ENCODE results near the gene RPUSD2.

Gene RPUSD2

GRCh38 chr15:40548610-40549009 is 20.5 kb upstream of the RPUSD2 start:
- H2AK5ac ChIP-seq (ENCODE audit: low read length), result no peak overlapping the region
- no peak overlapping the region for H3K18ac ChIP-seq (ENCODE audit: low read length)
- H3K27ac ChIP-seq (ENCODE audit: low read depth, low read length), result no peak overlapping the region
- WGBS (ENCODE audit: extremely low coverage, insufficient coverage, low lambda C conversion rate), result no CpG with 5 or more reads among the region's 2 CpGs
- DNase-seq, result no peak
- H3K56ac ChIP-seq (ENCODE audit: low read length), result no peak overlapping the region
- no peak overlapping the region for H2BK5ac ChIP-seq (ENCODE audit: low read length)
- no peak overlapping the region for H3K23ac ChIP-seq (ENCODE audit: low read length)
- H3K79me2 ChIP-seq (ENCODE audit: control insufficient read depth, insufficient read depth, low read length), result no peaks in the 10 kb centered on the region
- H4K5ac ChIP-seq (ENCODE audit: low read length), result no peak overlapping the region
- H2BK15ac ChIP-seq (replicated peaks; ENCODE audit: low read depth), result no peak overlapping the region
- H3K27me3 ChIP-seq (ENCODE audit: insufficient read depth, low read length, poor library complexity), result no peaks in the 10 kb centered on the region
- no peak overlapping the region for H3K4me3 ChIP-seq (ENCODE audit: low read length)
- no peaks in the 10 kb centered on the region for H3K79me1 ChIP-seq (ENCODE audit: low read length)
- no peaks in the 10 kb centered on the region for H3K4me1 ChIP-seq (ENCODE audit: control insufficient read depth, low read depth, low read length)
- H3K36me3 ChIP-seq (ENCODE audit: control insufficient read depth, insufficient read depth, low read length), result no peaks in the 10 kb centered on the region
- no peak overlapping the region for H3K4me2 ChIP-seq (ENCODE audit: low read length)
- H3K4ac ChIP-seq (ENCODE audit: low read depth, low read length), result no peak overlapping the region
- no peak overlapping the region for H2BK120ac ChIP-seq (ENCODE audit: low read depth, low read length)
- no peak overlapping the region for H3K9ac ChIP-seq (ENCODE audit: low read length)
- no peak overlapping the region for H4K8ac ChIP-seq (ENCODE audit: low read depth, low read length)

- Histone ChIP-seq H2AK5ac (ENCODE audit: low read length) (no peak overlapping the region), H3K79me1 (ENCODE audit: low read length) (no peaks in the 10 kb centered on the region), H3K9ac (ENCODE audit: low read length) (no peak overlapping the region), H2BK15ac (replicated peaks; ENCODE audit: low read depth) (no peak overlapping the region), H2BK120ac (ENCODE audit: low read depth, low read length) (no peak overlapping the region), H3K27me3 (ENCODE audit: insufficient read depth, low read length, poor library complexity) (no peaks in the 10 kb centered on the region), H4K5ac (ENCODE audit: low read length) (no peak overlapping the region), H3K23ac (ENCODE audit: low read length) (no peak overlapping the region), H3K4ac (ENCODE audit: low read depth, low read length) (no peak overlapping the region), H3K4me3 (ENCODE audit: low read length) (no peak overlapping the region), H3K18ac (ENCODE audit: low read length) (no peak overlapping the region), H3K79me2 (ENCODE audit: control insufficient read depth, insufficient read depth, low read length) (no peaks in the 10 kb centered on the region), H3K4me1 (ENCODE audit: control insufficient read depth, low read depth, low read length) (no peaks in the 10 kb centered on the region), H4K8ac (ENCODE audit: low read depth, low read length) (no peak overlapping the region), H3K27ac (ENCODE audit: low read depth, low read length) (no peak overlapping the region), H3K4me2 (ENCODE audit: low read length) (no peak overlapping the region), H3K56ac (ENCODE audit: low read length) (no peak overlapping the region), H3K36me3 (ENCODE audit: control insufficient read depth, insufficient read depth, low read length) (no peaks in the 10 kb centered on the region), H2BK5ac (ENCODE audit: low read length) (no peak overlapping the region)
- DNase-seq, result no peak
- WGBS (ENCODE audit: extremely low coverage, insufficient coverage, low lambda C conversion rate), result no CpG with 5 or more reads among the region's 9 CpGs
These were observed 19.2 kb upstream of the RPUSD2 start for GRCh38 chr15:40549894-40550293.

GRCh38 chr15:40550341-40551037 is 18.6 kb upstream of the RPUSD2 start:
- Histone ChIP-seq H3K4me2 (ENCODE audit: low read length) (no peak overlapping the region), H4K8ac (ENCODE audit: low read depth, low read length) (no peak overlapping the region), H3K23ac (ENCODE audit: low read length) (no peak overlapping the region), H3K4me3 (ENCODE audit: low read length) (no peak overlapping the region), H3K79me2 (ENCODE audit: control insufficient read depth, insufficient read depth, low read length) (no peaks in the 10 kb centered on the region), H3K4ac (ENCODE audit: low read depth, low read length) (no peak overlapping the region), H2AK5ac (ENCODE audit: low read length) (no peak overlapping the region), H2BK15ac (replicated peaks; ENCODE audit: low read depth) (no peak overlapping the region), H3K79me1 (ENCODE audit: low read length) (no peaks in the 10 kb centered on the region), H3K36me3 (ENCODE audit: control insufficient read depth, insufficient read depth, low read length) (no peaks in the 10 kb centered on the region), H2BK120ac (ENCODE audit: low read depth, low read length) (no peak overlapping the region), H3K56ac (ENCODE audit: low read length) (no peak overlapping the region), H3K18ac (ENCODE audit: low read length) (no peak overlapping the region), H3K9ac (ENCODE audit: low read length) (no peak overlapping the region), H3K4me1 (ENCODE audit: control insufficient read depth, low read depth, low read length) (no peaks in the 10 kb centered on the region), H2BK5ac (ENCODE audit: low read length) (no peak overlapping the region), H3K27ac (ENCODE audit: low read depth, low read length) (no peak overlapping the region), H3K27me3 (ENCODE audit: insufficient read depth, low read length, poor library complexity) (no peaks in the 10 kb centered on the region), H4K5ac (ENCODE audit: low read length) (no peak overlapping the region)
- no peak for DNase-seq
- no CpG with 5 or more reads among the region's 6 CpGs for WGBS (ENCODE audit: extremely low coverage, insufficient coverage, low lambda C conversion rate)

- Histone ChIP-seq H3K27ac (ENCODE audit: low read depth, low read length) (no peak overlapping the region), H3K79me2 (ENCODE audit: control insufficient read depth, insufficient read depth, low read length) (no peaks in the 10 kb centered on the region), H2BK120ac (ENCODE audit: low read depth, low read length) (no peak overlapping the region), H4K8ac (ENCODE audit: low read depth, low read length) (no peak overlapping the region), H3K56ac (ENCODE audit: low read length) (no peak overlapping the region), H3K18ac (ENCODE audit: low read length) (no peak overlapping the region), H3K4ac (ENCODE audit: low read depth, low read length) (no peak overlapping the region), H2BK5ac (ENCODE audit: low read length) (no peak overlapping the region), H3K27me3 (ENCODE audit: insufficient read depth, low read length, poor library complexity) (no peaks in the 10 kb centered on the region), H3K4me3 (ENCODE audit: low read length) (no peak overlapping the region), H3K4me2 (ENCODE audit: low read length) (no peak overlapping the region), H2BK15ac (replicated peaks; ENCODE audit: low read depth) (no peak overlapping the region), H3K4me1 (ENCODE audit: control insufficient read depth, low read depth, low read length) (no peaks in the 10 kb centered on the region), H3K79me1 (ENCODE audit: low read length) (peaks cover 2% of the 10 kb centered on the region), H3K9ac (ENCODE audit: low read length) (no peak overlapping the region), H4K5ac (ENCODE audit: low read length) (no peak overlapping the region), H2AK5ac (ENCODE audit: low read length) (no peak overlapping the region), H3K36me3 (ENCODE audit: control insufficient read depth, insufficient read depth, low read length) (peaks cover 2% of the 10 kb centered on the region), H3K23ac (ENCODE audit: low read length) (no peak overlapping the region)
- peak; percentile 18 for DNase-seq
- no CpG with 5 or more reads among the region's 4 CpGs for WGBS (ENCODE audit: extremely low coverage, insufficient coverage, low lambda C conversion rate)
These were observed 15.0 kb upstream of the RPUSD2 start for GRCh38 chr15:40554161-40554525.

GRCh38 chr15:40555876-40556275 is 13.2 kb upstream of the RPUSD2 start:
- H3K9ac ChIP-seq (ENCODE audit: low read length), result no peak overlapping the region
- no peak overlapping the region for H2BK120ac ChIP-seq (ENCODE audit: low read depth, low read length)
- H3K79me1 ChIP-seq (ENCODE audit: low read length), result peaks cover 2% of the 10 kb centered on the region
- H3K79me2 ChIP-seq (ENCODE audit: control insufficient read depth, insufficient read depth, low read length), result no peaks in the 10 kb centered on the region
- H2BK5ac ChIP-seq (ENCODE audit: low read length), result no peak overlapping the region
- H3K27ac ChIP-seq (ENCODE audit: low read depth, low read length), result no peak overlapping the region
- H3K4ac ChIP-seq (ENCODE audit: low read depth, low read length), result no peak overlapping the region
- no peak overlapping the region for H3K4me3 ChIP-seq (ENCODE audit: low read length)
- no CpG with 5 or more reads among the region's 2 CpGs for WGBS (ENCODE audit: extremely low coverage, insufficient coverage, low lambda C conversion rate)
- no peak overlapping the region for H3K4me2 ChIP-seq (ENCODE audit: low read length)
- no peak overlapping the region for H3K18ac ChIP-seq (ENCODE audit: low read length)
- H3K56ac ChIP-seq (ENCODE audit: low read length), result no peak overlapping the region
- no peak overlapping the region for H4K8ac ChIP-seq (ENCODE audit: low read depth, low read length)
- H2AK5ac ChIP-seq (ENCODE audit: low read length), result no peak overlapping the region
- no peak overlapping the region for H3K23ac ChIP-seq (ENCODE audit: low read length)
- H4K5ac ChIP-seq (ENCODE audit: low read length), result no peak overlapping the region
- no peak for DNase-seq
- H3K27me3 ChIP-seq (ENCODE audit: insufficient read depth, low read length, poor library complexity), result no peaks in the 10 kb centered on the region
- no peak overlapping the region for H2BK15ac ChIP-seq (replicated peaks; ENCODE audit: low read depth)
- H3K4me1 ChIP-seq (ENCODE audit: control insufficient read depth, low read depth, low read length), result no peaks in the 10 kb centered on the region
- peaks cover 2% of the 10 kb centered on the region for H3K36me3 ChIP-seq (ENCODE audit: control insufficient read depth, insufficient read depth, low read length)
